Body of pancreas (tissue), 4 donors: ENCODE measurements around the gene ARHGAP42.

Experiments used
- POLR2A ChIP-seq, 3 donors: fragments of 450-650 bp; IDR thresholded peaks; one replicate each; pipeline ENCODE4 v1.6.1; 2016; ENCODE audit warnings: antibody characterized with exemption in 3 of 3, mild to moderate bottlenecking in 2 of 3
- TF ChIP-seq, protein P1 (sequence below), 7 experiments: fragments of 450-650 bp in 4 of 7; fragments of 200-600 bp in 3 of 7; sonication (generic) in 3 of 7; IDR thresholded peaks; one replicate each; pipeline ENCODE4 v1.5.1; 2016 to 2019; ENCODE audit warnings: antibody characterized with exemption in 7 of 7

DNA sequence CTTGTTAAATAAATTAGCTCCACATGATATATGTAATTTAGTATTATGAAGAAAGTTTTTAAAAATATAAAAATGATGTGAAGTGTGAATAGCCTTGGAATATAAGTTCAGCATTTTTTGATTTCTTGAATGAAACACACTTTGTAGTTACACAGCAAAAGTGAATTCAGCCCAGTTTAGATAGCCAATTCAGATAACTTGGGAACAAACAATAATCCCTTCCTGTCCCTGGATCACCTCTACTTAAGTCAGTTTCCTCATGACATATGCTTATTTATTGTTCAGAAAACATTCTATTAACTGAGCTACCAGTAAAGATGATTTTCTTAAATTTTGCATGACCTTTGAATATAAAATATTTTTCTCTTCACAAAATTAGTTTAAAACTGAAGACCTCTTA, 335.2 kb downstream of the ARHGAP42 start:
- TF ChIP-seq POLR2A (IDR thresholded peaks at IDR 0.05) = no peak
- TF ChIP-seq, protein P1, sequence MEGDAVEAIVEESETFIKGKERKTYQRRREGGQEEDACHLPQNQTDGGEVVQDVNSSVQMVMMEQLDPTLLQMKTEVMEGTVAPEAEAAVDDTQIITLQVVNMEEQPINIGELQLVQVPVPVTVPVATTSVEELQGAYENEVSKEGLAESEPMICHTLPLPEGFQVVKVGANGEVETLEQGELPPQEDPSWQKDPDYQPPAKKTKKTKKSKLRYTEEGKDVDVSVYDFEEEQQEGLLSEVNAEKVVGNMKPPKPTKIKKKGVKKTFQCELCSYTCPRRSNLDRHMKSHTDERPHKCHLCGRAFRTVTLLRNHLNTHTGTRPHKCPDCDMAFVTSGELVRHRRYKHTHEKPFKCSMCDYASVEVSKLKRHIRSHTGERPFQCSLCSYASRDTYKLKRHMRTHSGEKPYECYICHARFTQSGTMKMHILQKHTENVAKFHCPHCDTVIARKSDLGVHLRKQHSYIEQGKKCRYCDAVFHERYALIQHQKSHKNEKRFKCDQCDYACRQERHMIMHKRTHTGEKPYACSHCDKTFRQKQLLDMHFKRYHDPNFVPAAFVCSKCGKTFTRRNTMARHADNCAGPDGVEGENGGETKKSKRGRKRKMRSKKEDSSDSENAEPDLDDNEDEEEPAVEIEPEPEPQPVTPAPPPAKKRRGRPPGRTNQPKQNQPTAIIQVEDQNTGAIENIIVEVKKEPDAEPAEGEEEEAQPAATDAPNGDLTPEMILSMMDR (IDR thresholded peaks at IDR 0.05) = no peak
